ENCODE measurements around the gene CROCC2.

The CROCC2 gene

DNA sequence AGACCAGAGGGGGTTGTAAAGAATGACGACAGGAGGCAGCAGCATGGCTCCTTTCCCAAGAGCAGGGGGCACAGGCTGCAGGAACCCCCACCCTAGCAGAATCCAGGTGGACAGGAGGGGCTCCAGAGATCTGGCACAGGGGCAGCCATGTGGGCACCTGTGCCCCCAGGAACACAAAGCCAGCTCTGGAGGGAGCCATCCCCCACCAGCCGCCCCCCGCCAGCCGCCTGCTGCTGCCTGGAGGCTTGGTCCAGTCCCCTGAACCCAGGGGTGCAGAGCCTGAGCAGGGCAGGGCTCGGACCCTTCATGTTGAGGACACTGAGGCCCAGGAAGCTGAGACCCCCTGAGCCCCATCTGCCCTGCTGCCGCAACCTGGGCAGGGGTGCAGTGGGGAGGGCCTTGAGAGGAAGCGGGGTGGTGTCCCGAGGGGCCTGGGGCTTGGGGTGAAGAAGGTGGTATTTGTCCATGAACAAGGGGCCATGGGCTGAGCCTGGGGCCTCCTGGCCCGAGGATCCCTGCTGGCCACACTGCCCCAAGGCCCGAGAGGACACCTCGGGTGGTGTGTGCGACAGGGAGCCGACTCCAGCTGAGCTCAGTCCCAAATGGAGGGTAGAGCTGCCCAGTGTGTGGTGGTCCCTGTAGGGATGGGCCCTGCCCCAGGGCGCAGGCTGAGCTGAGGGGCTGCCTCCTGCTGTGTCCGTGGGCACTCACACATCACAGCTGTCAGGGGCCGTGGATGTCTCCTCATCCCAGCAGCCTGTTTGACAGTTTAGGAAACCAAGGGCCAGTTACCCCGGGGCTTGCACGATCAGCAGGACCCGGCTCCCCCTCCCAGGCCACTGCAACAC lies 52.5 kb downstream of the CROCC2 start:
- no peak overlapping the region for H3K4me2 ChIP-seq (ENCODE audit: low read length)
- no peaks in the 10 kb centered on the region for H3K79me2 ChIP-seq
- H3K4me1 ChIP-seq, result peaks cover 35% of the 10 kb centered on the region
- no peak overlapping the region for H3K27ac ChIP-seq
- no peaks in the 10 kb centered on the region for H3K27me3 ChIP-seq (ENCODE audit: control insufficient read depth, insufficient read depth, low read length)
- H3K36me3 ChIP-seq (ENCODE audit: control insufficient read depth, insufficient read depth, low read length), result no peaks in the 10 kb centered on the region
- no peaks in the 10 kb centered on the region for H3K9me3 ChIP-seq (ENCODE audit: control insufficient read depth, low read length)
- no peak overlapping the region for H2AFZ ChIP-seq
- TF ChIP-seq, protein P1, sequence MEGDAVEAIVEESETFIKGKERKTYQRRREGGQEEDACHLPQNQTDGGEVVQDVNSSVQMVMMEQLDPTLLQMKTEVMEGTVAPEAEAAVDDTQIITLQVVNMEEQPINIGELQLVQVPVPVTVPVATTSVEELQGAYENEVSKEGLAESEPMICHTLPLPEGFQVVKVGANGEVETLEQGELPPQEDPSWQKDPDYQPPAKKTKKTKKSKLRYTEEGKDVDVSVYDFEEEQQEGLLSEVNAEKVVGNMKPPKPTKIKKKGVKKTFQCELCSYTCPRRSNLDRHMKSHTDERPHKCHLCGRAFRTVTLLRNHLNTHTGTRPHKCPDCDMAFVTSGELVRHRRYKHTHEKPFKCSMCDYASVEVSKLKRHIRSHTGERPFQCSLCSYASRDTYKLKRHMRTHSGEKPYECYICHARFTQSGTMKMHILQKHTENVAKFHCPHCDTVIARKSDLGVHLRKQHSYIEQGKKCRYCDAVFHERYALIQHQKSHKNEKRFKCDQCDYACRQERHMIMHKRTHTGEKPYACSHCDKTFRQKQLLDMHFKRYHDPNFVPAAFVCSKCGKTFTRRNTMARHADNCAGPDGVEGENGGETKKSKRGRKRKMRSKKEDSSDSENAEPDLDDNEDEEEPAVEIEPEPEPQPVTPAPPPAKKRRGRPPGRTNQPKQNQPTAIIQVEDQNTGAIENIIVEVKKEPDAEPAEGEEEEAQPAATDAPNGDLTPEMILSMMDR (IDR thresholded peaks at IDR 0.05), result no peak
- no peak overlapping the region for H3K9ac ChIP-seq
- no peak overlapping the region for H3K4me3 ChIP-seq (ENCODE audit: low read depth, low read length)

DNA sequence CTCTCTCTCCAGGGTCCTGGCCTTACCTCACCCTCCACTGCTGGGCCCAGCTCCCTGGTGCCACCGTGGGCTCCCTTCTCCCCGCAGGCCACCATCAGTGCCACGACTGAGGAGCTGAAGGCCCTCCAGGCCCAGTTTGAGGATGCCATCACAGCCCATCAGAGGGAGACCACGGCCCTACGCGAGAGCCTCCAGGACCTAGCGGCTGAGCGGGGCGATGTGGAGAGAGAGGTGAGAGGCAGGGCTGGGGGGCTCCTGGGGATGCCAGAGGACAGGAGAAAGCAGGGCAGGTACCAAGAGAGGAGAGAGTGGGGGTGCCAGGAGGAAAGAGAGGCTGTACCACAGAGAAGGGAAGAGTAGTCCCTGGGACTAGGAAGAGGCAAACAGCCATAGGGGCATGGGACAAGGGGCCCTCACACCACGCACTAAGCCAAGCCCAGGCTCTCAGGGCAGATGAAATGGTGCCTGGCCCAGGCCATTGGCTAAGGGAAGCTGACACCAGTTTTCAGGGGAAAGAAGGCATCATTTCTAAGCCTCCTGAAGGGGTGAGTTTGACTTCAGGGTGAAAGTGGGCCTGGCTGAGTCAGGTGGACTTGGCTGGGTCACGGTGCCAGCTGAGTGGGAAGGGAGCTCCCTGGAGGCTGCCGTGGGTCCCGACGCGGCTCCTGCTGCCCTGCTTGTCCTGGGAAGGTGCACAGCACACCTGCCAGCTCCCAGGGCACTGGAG lies 53.2 kb downstream of the CROCC2 start:
- Histone ChIP-seq H3K9ac (no peak overlapping the region), H3K36me3 (ENCODE audit: control insufficient read depth, insufficient read depth, low read length) (no peaks in the 10 kb centered on the region), H3K4me2 (ENCODE audit: low read length) (no peak overlapping the region), H3K4me1 (peaks cover 35% of the 10 kb centered on the region), H3K4me3 (ENCODE audit: low read depth, low read length) (no peak overlapping the region), H3K79me2 (no peaks in the 10 kb centered on the region), H3K27me3 (ENCODE audit: control insufficient read depth, insufficient read depth, low read length) (no peaks in the 10 kb centered on the region), H2AFZ (no peak overlapping the region), H3K9me3 (ENCODE audit: control insufficient read depth, low read length) (no peaks in the 10 kb centered on the region), H3K27ac (no peak overlapping the region)
- TF ChIP-seq, protein P1 (IDR thresholded peaks at IDR 0.05), result no peak

DNA sequence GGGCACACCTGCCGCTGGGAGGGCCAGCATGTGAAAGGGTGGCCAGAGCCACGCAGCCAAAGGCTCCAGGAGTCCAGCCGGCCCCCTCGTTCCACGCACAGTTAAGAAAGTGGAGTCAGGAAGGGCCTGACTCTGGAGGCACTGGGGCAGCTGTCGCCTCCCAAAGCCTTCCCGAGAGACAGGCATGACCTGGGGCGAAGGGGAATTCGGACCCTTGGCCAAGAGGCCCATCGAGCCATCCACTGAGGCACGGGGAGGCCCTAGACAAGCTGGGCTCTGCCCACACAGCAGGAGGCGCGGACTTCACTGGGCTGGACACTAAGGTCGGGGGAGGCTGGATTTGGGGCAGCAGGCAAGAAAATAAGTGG lies 53.8 kb downstream of the CROCC2 start:
- no peak overlapping the region for H3K4me2 ChIP-seq (ENCODE audit: low read length)
- H3K79me2 ChIP-seq, result no peaks in the 10 kb centered on the region
- H2AFZ ChIP-seq, result peak overlapping the region; percentile 93
- H3K9me3 ChIP-seq (ENCODE audit: control insufficient read depth, low read length), result no peaks in the 10 kb centered on the region
- peaks cover 35% of the 10 kb centered on the region for H3K4me1 ChIP-seq
- TF ChIP-seq, protein P1 (IDR thresholded peaks at IDR 0.05), result no peak
- no peak overlapping the region for H3K27ac ChIP-seq
- H3K27me3 ChIP-seq (ENCODE audit: control insufficient read depth, insufficient read depth, low read length), result no peaks in the 10 kb centered on the region
- no peak overlapping the region for H3K4me3 ChIP-seq (ENCODE audit: low read depth, low read length)
- H3K36me3 ChIP-seq (ENCODE audit: control insufficient read depth, insufficient read depth, low read length), result no peaks in the 10 kb centered on the region
- H3K9ac ChIP-seq, result no peak overlapping the region

DNA sequence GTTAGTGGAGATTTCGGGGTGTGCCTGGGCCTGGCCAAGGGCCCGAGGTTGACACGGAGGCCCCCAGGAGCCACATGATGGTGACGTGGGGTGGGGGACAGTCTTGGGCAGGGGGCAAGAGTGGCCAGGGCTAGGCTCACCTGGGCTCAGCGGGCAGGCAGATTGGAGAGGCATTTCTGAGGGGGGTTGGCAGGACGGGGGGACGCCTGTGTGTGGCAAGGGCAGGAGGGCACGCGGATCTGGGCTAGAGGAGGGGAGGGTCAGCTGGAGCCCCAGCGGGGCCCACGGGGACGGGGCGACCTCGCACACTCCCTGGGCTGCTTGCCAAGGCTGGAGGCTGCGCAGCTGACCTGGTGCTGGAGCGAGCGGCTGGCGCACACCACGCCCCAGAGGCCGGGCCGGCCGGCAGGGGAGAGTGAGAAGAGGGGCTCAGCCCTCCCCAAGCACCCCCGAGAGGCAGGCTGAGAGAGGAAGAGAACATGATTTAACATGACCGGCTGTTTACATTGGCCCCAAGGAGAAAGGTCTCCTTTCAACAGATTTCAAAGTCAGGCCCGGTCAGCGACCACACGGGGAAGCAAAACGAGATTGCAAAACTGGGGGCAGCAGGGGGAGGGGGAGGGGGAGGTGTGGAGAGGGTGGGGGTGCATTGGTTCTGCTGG lies 54.3 kb downstream of the CROCC2 start:
- no peaks in the 10 kb centered on the region for H3K36me3 ChIP-seq (ENCODE audit: control insufficient read depth, insufficient read depth, low read length)
- TF ChIP-seq, protein P1 (IDR thresholded peaks at IDR 0.05), result no peak
- H3K79me2 ChIP-seq, result no peaks in the 10 kb centered on the region
- peak overlapping the region; percentile 15 for H3K27ac ChIP-seq
- no peaks in the 10 kb centered on the region for H3K27me3 ChIP-seq (ENCODE audit: control insufficient read depth, insufficient read depth, low read length)
- peak overlapping the region; percentile 38 for H3K4me2 ChIP-seq (ENCODE audit: low read length)
- H3K4me1 ChIP-seq, result peaks cover 32% of the 10 kb centered on the region
- no peak overlapping the region for H3K9ac ChIP-seq
- H2AFZ ChIP-seq, result peak overlapping the region; percentile 93
- no peaks in the 10 kb centered on the region for H3K9me3 ChIP-seq (ENCODE audit: control insufficient read depth, low read length)
- H3K4me3 ChIP-seq (ENCODE audit: low read depth, low read length), result no peak overlapping the region

Data from parathyroid adenoma (tissue), 2 donors.